GM19452 (cell line): Measurements from ENCODE around the gene ENC1.

Experiments used
- ATAC-seq: cut with Tn5 transposase; IDR thresholded peaks from one replicate; pipeline ENCODE4 v1.9.1; 2021; ENCODE audit not compliant: unreplicated experiment

The ENC1 gene

DNA sequence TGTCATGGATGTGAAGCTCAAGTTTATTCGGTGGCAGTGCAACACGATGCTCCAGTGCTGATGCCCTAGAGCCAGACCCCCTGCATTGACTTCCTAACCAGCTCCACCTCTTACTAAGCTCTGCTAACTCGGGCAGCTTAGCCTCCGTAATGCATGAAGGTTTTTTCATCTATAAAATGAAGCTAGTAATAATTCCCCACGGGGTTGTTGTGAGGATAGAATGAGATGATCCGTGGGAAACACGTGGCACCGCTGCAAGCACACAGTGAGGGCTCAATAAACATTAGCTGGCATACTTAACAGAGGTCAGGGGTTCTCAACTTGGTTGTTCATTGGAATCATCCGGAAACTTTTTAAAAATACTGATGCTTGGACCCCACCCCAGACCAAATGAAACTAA is 6.8 kb downstream of the ENC1 start:
- no peak for ATAC-seq

DNA sequence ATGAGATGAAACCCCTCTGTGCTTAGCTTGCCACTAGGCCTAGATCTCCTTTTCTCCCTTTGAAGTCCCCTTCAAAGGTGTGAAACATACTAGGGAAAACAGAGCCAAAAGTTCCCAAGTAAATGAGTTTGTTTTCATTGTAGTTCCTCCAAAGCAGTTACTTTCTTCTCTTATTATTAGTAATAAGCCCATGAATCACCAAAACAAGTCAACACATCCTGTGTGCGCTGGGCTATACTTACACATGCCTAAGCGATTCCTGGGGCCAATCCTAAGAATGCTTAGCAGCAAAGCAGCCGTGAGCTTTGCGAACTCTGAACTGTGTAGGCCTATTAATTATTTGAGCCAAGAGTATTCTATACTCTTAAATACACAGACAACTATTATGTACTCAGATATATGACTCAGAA is 7.6 kb downstream of the ENC1 start:
- no peak for ATAC-seq

DNA sequence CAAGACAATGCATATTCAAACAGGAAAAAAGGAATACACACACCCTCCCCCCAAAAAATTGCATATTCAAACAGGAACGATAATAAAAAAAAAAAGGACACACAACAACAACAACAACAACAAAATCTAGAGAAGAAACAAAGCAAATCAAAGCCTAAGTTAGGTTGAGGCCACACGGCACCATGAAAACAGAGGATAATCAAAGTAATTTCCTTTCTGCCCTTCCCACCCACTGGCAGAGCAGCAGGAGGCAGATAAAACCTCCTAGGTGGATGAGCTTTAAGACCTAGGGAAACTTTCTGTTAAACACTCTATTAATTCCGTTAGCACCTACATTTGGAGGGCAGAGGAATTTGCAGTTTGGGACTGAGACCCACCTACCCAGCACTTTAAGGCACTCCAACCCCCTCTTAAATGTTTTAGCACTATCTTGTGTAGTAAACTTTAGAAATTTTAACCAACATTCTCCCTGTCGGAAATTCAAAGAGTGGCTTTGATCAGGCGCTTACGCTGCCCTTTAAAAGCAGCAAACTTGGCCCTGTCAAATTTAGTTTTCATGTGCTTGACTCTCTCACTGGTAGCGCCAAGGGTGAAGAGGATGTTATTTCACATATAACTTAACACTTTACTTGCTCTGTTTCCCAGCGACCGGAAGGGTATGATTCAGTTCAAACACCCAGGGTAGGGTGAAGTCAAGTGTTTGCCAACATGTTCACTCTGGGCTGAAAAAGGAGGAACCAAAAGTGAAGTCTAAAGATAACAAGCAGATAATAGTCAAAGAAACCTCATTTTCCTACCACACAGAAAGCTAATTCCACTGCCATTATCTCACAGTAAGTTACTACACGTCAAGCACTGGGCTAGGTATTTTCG is 9.2 kb downstream of the ENC1 start:
- peak; percentile 88 for ATAC-seq

DNA sequence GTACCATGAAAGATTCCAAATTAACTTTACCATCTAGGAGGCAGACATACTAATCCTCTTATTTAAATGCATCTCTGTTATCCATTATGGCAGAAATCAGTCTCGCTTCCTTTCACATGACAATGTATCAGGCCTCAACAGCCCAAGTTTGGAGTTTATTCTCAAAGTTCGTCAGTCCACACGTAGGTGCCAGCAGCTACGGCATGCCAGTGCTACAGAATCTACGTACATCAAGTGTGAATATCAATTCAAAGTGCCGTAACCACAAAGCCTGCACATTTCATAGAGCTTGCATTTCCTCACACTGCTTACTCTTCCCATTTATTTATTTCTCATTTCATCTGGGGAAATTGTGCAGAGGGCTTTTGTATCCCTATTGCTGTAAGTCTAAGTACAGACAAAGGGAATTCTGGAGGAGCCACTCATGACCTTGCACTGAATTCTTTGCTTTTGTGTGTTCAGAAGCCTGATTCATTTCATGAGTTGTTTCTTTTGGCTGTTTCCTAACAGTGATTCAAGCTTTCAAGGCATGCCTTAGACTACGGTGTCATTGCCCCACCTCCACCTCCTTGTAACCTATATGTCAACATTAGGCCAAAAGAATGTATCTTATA is 10.0 kb downstream of the ENC1 start:
- no peak for ATAC-seq

DNA sequence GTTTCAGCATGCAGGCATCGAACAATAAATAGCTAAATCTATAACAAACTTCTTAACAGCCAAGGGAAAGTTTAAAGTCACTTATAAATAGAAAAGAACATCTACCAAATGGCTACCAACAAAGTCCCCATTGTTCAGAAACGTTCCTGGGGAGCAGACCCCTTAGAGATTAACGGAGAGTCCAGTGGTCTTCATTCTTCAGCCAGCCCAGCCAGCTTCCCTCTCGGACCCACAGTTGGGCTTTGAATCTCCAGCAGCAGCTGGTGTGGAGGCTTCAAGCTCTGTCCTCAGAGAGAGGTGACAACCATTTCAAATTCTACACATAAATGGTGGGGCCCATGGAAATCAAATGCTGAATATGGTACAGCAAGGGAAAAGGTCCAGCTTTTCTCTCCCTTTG is 11.2 kb downstream of the ENC1 start:
- no peak for ATAC-seq

DNA sequence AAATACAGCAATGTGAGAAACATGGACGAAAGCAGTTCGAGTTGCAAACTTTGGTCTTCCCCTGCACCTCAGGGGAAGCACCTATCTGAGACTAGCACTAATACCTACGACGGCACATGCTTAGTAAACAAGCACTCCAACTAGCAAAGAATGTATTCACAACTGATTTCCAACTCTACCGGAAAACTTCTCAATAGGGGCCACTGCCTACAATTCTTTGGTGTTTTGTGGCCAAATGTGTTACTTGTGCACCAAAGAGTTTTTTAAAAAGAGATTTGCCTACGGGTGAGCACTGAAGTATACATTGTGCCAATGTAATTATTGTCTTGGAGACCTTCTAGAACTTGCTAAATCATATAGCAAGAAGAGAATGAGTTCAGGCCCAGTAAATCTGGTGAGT is 12.2 kb downstream of the ENC1 start:
- ATAC-seq, result no peak

DNA sequence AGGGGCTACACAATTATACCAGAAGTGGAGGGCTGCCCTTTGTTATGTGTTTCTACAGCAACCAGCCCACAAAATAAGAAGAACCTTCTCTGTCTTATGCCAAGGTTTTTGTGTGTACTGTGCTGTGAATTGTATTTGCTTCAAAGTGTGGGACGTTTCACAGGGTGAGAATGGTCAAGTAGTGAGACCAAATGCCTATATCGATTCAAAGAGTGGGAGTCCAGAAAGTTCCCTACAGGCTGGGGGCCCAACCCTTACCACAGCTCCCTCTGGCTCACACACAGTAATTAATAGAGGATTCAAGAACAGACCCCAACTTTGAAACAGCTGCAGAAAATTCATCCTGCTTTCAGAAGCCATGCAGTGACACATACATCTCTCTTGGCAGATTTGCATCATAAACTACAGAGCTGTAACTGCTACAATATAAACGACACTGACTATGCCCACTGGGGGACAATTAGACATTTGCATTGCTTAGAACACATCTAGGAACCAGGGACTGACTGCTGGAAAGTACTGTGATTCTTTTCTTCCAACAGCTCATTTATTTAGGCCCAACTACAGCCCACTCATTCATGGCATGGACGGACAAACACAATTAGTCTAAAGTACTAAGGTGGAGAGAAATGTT is 12.8 kb downstream of the ENC1 start:
- ATAC-seq, result no peak

DNA sequence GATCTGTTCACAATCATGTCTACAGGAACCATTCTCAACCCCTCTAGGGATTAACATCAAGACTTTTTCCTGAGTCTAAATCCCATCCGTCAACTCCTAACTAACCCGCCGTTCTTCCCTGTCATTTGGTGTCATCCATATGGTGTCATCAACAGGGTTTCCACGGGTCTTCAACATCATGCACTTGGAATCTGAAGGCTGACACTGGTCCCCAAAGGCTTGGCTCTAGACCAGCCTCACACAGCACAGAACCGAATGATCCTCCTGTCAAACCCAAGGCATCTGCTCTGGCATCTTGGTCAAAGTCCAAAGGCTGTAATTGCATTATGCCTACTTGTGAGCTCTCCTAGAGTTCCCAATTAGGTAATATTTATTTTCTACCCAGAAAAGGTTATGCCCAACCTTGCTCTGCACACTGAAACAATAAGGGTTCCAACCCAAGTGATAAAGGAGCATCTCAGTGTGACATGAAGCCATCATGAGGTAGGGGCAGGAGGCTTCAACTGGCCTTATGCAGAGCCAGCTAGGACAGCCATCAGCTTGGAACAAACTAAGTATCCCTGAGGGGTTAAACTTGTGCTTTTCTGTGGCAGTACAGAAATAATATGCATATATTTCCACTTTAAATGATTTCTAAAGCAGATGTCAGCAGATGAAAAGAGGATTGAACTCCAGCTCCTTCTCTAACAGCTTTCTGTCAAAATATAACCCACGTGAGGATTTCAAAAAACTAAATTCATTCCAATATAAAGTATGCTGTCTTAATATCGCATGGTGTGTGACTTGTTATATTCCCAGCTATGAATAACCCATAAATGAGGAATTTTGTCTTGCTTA is 13.9 kb downstream of the ENC1 start:
- ATAC-seq, result no peak

DNA sequence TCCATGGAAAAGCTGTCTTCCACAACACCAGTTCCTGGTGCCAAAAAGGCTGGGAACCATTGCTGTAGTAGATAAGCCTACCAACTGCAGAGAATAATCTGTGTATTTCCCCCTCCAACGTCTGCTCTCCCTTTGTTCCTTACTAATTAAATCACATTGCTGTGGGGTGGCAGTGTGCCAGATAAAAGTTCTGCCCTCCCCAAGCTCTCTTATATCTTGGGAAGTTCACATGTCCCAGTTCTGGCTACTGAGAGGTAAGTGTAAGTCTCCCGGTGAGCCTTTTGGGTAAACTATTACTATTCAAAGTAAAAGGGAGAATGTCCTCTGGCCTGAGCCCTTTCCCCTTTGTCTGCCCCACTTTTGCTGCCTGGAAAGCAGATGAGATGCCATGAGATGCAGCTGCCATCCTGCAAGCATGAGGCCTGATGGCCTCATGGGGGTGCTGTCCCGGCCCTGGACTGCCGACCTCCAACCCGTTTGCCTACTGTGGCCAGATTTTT is 14.7 kb downstream of the ENC1 start:
- ATAC-seq, result no peak

DNA sequence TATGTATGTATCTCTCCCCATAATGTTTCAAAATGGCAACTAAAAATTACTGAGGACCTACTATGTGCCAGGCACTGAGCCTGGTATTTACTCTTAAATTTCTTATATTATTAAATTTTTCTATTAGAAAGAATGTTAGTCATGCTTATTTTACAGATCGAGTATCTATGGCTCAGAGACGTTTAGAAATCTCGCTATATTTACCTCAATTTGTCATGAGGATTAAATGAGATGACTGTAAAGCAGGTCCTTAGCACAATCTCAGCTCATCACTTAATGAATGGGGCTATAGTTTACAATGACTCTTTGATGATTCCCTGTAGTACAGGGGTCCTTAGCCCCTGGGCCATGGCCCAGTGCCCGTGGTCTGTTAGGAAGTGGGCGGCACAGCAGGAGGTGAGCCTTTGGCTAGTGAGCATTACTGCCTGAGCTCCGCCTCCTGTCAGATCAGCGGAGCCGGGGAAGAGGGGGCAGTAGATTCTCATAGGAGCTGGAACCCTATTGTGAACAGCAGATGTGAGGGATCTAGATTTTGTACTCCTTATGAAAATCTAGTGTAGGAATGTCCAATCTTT is 15.5 kb downstream of the ENC1 start:
- no peak for ATAC-seq

DNA sequence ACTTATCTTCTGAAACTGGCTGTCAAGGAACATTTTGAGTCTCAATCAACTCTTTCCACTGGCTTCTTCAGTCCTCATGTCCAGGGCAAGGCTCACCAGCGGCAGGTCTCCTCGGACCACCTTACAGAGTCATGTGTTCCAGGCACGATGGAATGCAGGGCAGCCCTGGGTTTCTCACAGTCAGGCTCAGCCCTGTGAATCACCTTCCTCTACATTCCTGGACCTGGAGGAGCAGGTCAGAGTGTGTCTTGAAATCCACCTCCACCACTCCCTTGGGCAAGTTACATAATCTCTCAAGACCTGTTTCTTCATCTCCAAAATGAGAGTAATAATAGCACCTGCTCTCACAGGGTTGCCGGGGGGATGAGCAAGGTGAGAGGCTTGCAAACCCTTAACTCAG is 16.0 kb downstream of the ENC1 start:
- no peak for ATAC-seq

DNA sequence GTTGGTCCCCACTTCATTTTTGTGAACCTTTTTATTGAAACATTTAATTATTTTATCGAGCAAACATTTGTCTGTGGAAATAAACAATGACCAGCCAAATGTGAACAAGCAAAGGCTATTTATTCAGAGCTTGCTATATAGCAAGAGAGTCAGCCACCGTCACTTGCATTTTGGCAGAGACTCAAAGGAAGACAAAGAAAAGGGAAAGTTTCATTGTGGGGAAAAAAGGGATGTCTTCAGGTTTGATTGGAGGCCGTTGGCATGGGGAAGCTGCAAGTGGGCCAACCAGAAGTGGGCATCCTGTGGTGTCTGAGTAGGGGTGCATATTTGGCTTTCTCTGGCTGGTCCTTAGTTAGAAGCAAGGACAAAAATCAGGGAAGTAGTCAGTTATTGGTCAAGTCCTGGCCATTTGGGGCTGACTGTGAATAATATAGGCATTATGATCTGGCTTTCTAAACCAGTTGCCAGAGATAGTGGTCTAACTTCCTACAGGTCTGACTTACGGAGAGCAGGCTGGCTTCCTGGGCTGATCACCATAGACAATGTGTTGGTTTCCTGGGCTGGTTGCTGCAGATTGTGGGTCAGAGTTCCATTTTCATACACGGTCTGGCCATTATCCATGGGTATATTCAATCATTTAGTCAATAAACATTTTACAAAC is 16.6 kb downstream of the ENC1 start:
- ATAC-seq, result no peak

DNA sequence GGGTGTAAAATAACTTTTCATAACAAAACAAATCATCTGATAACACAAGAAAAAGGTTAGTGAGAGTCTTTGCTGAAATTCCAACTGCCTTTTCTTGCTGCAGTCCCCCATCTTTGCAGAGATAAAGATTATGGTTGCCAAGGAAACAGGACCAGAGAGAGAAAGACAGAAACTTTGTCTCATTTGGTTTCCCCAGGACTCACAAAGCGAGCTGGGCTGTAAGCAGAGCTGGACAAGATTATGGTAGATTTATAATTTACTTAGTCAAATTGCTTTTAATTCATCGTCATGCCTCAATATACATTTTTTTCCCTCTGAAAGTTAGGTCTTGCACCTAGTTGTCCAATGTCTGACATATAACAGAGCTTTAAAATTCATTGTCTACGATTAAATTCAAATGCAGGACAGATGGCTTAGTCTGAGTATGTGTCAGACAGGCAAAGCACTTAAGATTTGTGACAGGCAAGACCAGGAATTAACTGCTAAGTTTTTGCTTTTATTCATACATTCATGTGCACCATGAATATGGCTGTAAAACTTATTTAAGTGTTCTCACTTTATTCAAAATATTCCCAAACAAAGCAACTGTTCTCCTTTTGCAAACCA is 17.4 kb downstream of the ENC1 start:
- ATAC-seq, result no peak

DNA sequence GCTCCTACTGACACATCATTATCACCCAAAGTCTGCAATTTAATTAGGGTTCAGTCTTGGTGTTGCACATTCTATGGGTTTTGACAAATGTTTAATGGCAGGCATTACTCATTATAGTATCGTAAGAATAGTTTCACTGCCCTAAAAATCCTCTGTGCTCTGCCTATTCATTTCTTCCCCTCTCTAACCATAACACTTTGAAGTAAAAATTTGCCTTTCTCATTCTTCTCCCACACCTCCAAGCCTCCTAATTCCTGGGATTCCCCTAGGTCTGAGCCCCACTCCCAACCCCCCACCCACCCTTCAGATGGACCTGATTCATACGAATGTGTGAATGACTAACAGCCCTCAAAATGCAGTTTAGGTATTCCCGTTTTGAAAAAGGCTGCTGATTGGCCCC is 18.4 kb downstream of the ENC1 start:
- ATAC-seq, result peak; percentile 51

DNA sequence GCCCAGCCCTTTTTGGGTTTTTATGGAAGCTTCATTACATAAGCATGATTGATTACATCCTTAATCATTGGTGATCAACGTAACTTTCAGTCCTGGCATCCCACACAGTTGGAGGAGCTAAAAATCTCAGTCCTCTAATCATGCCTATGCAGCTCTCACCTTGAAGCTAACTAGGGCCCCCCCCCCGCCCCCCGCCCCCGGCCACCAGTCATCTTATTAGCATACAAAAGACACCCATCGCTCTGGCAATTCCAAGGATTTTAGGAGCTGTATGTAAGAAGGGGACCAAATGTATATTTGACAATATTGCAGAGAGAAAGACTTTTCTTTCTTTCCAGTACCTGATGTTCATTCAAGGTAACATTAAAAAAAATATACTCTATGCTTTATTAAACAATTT is 19.0 kb downstream of the ENC1 start:
- ATAC-seq, result no peak

DNA sequence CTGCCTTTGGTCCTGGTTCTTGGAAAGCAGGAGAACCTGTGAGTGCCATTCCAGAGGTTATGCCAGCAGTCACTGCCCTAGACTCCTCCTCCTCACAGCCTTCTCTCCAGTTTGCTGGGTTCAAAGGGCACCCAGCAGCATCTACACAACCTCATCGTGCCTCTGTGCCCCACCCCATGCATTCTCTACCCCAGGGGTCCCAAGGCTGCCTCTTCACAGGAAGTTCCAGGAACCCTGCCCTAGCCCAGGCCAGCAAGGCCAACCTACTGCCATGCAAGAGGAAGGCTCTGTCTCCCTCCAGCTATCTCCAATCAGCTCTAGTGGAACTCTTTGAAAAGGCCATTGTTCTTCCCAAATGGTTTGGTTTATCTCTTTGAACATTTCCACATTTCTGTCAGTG is 21.2 kb downstream of the ENC1 start:
- ATAC-seq, result no peak

DNA sequence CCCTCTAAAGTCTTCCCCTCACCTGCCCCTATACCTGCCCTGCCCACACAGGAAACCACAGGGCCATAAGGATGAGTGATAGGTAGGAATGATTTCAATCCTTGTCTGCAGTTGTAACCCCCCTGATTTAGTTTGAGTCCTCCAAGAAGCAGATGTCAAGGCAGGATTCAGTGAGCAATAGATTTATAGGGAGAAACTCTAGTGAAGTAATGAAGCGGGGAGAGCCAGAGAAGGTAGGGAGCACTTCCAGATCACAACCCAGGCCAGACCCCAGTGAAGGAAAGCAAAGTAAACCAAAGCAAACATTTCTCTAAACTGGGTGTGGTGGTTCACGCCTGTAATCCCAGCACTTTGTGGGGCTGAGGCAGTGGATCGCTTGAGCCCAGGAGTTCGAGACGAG is 22.4 kb downstream of the ENC1 start:
- no peak for ATAC-seq

DNA sequence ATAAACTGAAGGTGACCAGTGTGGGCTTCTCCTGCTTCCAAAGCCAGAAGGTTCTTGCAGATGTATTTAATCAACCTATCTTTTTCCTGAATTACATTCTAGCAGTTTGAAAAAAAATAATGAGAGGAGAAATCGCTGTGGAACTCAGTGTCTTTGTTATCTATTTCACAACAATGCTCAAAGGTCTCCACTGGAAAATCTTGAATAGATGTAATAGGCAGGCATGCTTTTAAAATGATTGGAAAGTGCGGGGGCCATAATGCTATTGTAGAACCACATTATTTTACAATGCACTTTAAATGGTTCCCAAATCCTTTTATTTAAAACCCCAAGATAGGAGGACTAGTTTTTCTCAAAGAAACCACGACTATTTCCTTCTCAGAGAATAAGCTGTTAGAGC is 23.3 kb downstream of the ENC1 start:
- no peak for ATAC-seq

DNA sequence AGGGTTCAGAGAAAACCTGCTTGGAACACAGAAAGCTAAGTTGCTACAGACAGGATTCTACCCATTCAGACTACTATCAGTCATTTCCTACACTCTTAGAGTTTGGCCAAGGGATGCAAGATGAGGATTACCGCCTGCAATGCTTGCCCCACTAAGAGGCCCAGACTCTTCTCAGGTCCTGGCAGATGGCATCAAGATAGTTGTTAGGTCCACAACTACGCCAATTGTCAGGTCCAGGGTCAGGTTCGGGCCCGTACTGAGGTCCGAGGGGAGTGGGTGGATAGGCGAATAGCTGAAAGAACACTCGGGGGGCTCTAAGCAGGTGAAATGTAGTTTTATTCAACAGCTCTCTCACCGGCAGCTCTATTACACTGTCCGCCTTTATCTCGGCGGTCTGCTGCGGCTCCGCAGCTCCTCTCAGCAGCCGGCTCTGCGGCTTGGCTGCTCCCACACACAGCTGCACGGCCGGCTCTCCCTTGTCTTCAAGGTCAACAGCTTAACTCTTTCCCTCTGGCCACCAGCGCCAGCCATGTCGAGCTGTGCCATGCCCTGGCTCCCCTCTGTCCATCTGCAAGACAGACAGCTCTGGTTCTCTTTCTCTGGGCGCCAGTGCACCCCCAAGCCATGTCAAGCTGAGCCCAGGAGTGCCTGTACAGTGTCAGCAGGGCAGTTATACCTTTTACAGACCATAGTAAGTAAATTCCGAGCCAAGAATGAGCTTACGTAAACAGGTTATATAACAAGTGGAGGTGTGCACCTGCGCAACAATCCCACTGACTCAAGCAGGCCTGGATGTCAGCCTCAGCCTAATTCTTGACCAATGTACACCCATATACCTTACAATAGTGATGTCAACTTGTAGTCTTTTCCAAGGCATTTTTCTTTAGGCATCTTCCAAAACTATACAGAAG is 24.0 kb downstream of the ENC1 start:
- no peak for ATAC-seq
